ENCODE results near the gene GK. TPM values are rescaled to one million over a fixed set of nuclear protein-coding genes. Genes with fewer than 3 reads are reported as not detected.
A peak's percentile ranks its signal among the peaks of the same experiment; 100 is the strongest.

Gene GK
- total RNA-seq, 2 donors from 2014 or later, result 2.9 to 3.3 TPM

GRCh38 chrX:30674799-30675198, 21.6 kb downstream of the GK start:
- 91 to 92% methylated on average over 3 of the region's 3 CpGs for WGBS, 2 donors
- ATAC-seq (no peak), DNase-seq (no peak)
- no peaks in the 10 kb centered on the region for H3K9me3 ChIP-seq
- TF ChIP-seq POLR2A (IDR thresholded peaks at IDR 0.05) (no peak), CTCF (IDR thresholded peaks at IDR 0.05) (no peak)
- no peak overlapping the region for H3K4me3 ChIP-seq
- H3K27ac ChIP-seq, result no peak overlapping the region
- H3K36me3 ChIP-seq (replicated peaks in 1 of 2; ENCODE audit: insufficient read depth in 1 of 2, low read depth in 2 of 2), result no peaks in the 10 kb centered on the region
- intact Hi-C loops (cut with DNase I), result no loop called here
- H3K27me3 ChIP-seq, result no peaks in the 10 kb centered on the region
- peaks cover 5% of the 10 kb centered on the region for H3K4me1 ChIP-seq

GRCh38 chrX:30679369-30679768, 26.1 kb downstream of the GK start:
- H3K27ac ChIP-seq, result no peak overlapping the region
- no peak for ATAC-seq
- no peaks in the 10 kb centered on the region for H3K9me3 ChIP-seq
- DNase-seq, result peak in 1 of 4 donors; percentile 9
- no peaks in the 10 kb centered on the region for H3K36me3 ChIP-seq (replicated peaks in 1 of 2; ENCODE audit: insufficient read depth in 1 of 2, low read depth in 2 of 2)
- intact Hi-C loops (cut with DNase I), result no loop called here
- 25 to 56% methylated on average over 6 of the region's 6 CpGs for WGBS, 2 donors
- no peak overlapping the region for H3K4me3 ChIP-seq
- TF ChIP-seq CTCF (IDR thresholded peaks at IDR 0.05), result no peak
- TF ChIP-seq POLR2A (IDR thresholded peaks at IDR 0.05), result no peak
- no peaks in the 10 kb centered on the region for H3K27me3 ChIP-seq
- H3K4me1 ChIP-seq, result peaks cover 5% of the 10 kb centered on the region

GRCh38 chrX:30680618-30681017, 27.4 kb downstream of the GK start:
- TF ChIP-seq CTCF (IDR thresholded peaks at IDR 0.05) (no peak), POLR2A (IDR thresholded peaks at IDR 0.05) (no peak)
- peaks cover 5% of the 10 kb centered on the region for H3K4me1 ChIP-seq
- ATAC-seq, result no peak
- no peak for DNase-seq
- 25 to 54% methylated on average over 1 of the region's 1 CpG for WGBS, 2 donors
- no peaks in the 10 kb centered on the region for H3K36me3 ChIP-seq (replicated peaks in 1 of 2; ENCODE audit: insufficient read depth in 1 of 2, low read depth in 2 of 2)
- no peaks in the 10 kb centered on the region for H3K27me3 ChIP-seq
- no peaks in the 10 kb centered on the region for H3K9me3 ChIP-seq
- H3K4me3 ChIP-seq, result no peak overlapping the region
- intact Hi-C loops (cut with DNase I), result no loop called here
- no peak overlapping the region for H3K27ac ChIP-seq

- intact Hi-C loops (cut with DNase I), result no loop called here
- DNase-seq (no peak), ATAC-seq (no peak)
- no peak for TF ChIP-seq POLR2A (IDR thresholded peaks at IDR 0.05)
- no peak for TF ChIP-seq CTCF (IDR thresholded peaks at IDR 0.05)
- Histone ChIP-seq H3K9me3 (no peaks in the 10 kb centered on the region), H3K4me3 (no peak overlapping the region), H3K36me3 (replicated peaks in 1 of 2; ENCODE audit: insufficient read depth in 1 of 2, low read depth in 2 of 2) (no peaks in the 10 kb centered on the region), H3K4me1 (no peaks in the 10 kb centered on the region), H3K27ac (no peak overlapping the region), H3K27me3 (no peaks in the 10 kb centered on the region)
- WGBS, 2 donors, result 83 to 89% methylated on average over 2 of the region's 2 CpGs
These were observed 35.4 kb downstream of the GK start for GRCh38 chrX:30688641-30689040.

GRCh38 chrX:30689116-30689515, 35.9 kb downstream of the GK start:
- TF ChIP-seq POLR2A (IDR thresholded peaks at IDR 0.05) (no peak), CTCF (IDR thresholded peaks at IDR 0.05) (no peak)
- no peak for ATAC-seq
- no peaks in the 10 kb centered on the region for H3K27me3 ChIP-seq
- no peaks in the 10 kb centered on the region for H3K4me1 ChIP-seq
- no peak overlapping the region for H3K4me3 ChIP-seq
- no peaks in the 10 kb centered on the region for H3K36me3 ChIP-seq (replicated peaks in 1 of 2; ENCODE audit: insufficient read depth in 1 of 2, low read depth in 2 of 2)
- no peak for DNase-seq
- H3K27ac ChIP-seq, result no peak overlapping the region
- intact Hi-C loops (cut with DNase I), result no loop called here
- no peaks in the 10 kb centered on the region for H3K9me3 ChIP-seq
